ENCODE results near the gene WSCD1. TPM values are rescaled to one million over a fixed set of nuclear protein-coding genes. Genes with fewer than 3 reads are reported as not detected.

Gene WSCD1
- total RNA-seq, 1 experiment from 2014 or later: 57.0 TPM

DNA sequence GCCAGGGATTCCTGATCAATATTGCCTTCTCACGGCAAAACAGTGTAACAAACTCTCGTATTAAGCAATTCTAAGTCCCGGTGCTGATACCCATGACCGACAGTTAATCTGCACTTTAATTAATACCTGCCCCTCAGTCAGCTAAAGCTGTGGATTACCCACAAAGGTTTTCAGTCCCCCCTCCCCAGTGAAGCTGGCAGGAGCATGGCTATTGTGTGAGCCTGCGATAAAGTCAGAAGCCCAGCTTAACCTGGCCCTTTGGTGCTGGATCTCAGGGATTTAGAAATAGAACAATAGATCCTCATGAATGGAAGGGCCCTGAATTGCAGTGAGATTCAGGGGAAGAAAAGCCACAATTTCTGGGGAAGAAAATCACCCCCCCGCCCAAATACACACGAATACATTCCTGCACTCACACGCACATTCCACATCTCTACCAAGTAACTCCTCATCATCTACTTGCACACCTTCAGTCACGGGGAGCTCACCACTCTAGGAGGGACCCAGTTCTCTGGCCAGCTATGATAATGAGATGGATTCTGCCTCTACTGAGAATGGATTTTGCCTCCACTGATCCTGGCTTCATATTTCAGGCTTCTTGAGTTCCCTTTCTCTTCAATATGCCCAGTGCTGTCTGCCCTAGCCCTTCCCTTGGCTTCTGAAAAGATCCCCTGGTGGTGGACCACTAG, 102.6 kb downstream of the WSCD1 start:
- Histone ChIP-seq H3K4me2 (ENCODE audit: low read length) (no peak overlapping the region), H3K27me3 (ENCODE audit: low read length) (no peaks in the 10 kb centered on the region), H3K4me3 (ENCODE audit: low read length) (no peak overlapping the region), H2AFZ (ENCODE audit: low read length) (no peak overlapping the region), H3K27ac (ENCODE audit: low read length) (no peak overlapping the region), H3K4me1 (ENCODE audit: insufficient read depth, low read length) (no peaks in the 10 kb centered on the region), H4K20me1 (ENCODE audit: low read length) (no peaks in the 10 kb centered on the region), H3K79me2 (ENCODE audit: low read length) (no peaks in the 10 kb centered on the region), H3K36me3 (ENCODE audit: low read depth, low read length) (no peaks in the 10 kb centered on the region), H3F3A (ENCODE audit: low read length, unreplicated experiment) (no peaks in the 10 kb centered on the region), H3K9me2 (replicated peaks; ENCODE audit: low read length) (no peaks in the 10 kb centered on the region), H3K9ac (ENCODE audit: low read length) (no peak overlapping the region), H3K9me3 (ENCODE audit: low read length) (no peaks in the 10 kb centered on the region)
- no peak for ATAC-seq
- TF ChIP-seq, protein P1, sequence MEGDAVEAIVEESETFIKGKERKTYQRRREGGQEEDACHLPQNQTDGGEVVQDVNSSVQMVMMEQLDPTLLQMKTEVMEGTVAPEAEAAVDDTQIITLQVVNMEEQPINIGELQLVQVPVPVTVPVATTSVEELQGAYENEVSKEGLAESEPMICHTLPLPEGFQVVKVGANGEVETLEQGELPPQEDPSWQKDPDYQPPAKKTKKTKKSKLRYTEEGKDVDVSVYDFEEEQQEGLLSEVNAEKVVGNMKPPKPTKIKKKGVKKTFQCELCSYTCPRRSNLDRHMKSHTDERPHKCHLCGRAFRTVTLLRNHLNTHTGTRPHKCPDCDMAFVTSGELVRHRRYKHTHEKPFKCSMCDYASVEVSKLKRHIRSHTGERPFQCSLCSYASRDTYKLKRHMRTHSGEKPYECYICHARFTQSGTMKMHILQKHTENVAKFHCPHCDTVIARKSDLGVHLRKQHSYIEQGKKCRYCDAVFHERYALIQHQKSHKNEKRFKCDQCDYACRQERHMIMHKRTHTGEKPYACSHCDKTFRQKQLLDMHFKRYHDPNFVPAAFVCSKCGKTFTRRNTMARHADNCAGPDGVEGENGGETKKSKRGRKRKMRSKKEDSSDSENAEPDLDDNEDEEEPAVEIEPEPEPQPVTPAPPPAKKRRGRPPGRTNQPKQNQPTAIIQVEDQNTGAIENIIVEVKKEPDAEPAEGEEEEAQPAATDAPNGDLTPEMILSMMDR (conservative IDR thresholded peaks at IDR 0.05; ENCODE audit: low read depth, low read length): no peak
- TF ChIP-seq EZH2 (IDR thresholded peaks at IDR 0.05; ENCODE audit: low read length, unreplicated experiment): no peak
- TF ChIP-seq EZH2phosphoT487 (IDR thresholded peaks at IDR 0.05; ENCODE audit: borderline replicate concordance, low read length): no peak
- intact Hi-C loops (cut with micrococcal nuclease): no loop called here
- POLR2A ChIA-PET (ENCODE audit: unreplicated experiment): no interaction called here
- no peak for DNase-seq
- no TSS peak for BruUV-seq (replicated peaks)
- CTCF ChIA-PET: no interaction called here

DNA sequence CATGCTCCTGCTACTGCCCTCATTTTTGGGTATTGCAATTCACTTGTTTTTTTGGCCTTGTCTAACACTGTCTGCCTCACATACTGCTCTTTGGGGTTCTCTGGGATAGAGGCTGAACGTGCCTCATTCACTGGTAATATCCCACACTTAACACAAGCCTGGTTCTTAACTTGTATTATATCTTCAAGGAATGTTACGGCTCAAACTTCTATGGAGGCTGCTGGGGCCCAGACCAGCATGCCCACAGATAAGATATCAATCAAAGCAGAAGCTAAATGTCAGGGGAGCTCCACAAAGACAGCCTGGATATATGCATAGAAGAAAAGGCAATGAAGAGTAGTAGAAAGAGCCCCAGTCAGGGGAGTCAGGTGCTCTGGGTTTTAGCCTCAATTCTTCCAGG, 103.5 kb downstream of the WSCD1 start:
- TF ChIP-seq, protein P1 (conservative IDR thresholded peaks at IDR 0.05; ENCODE audit: low read depth, low read length): no peak
- no peak for TF ChIP-seq EZH2phosphoT487 (IDR thresholded peaks at IDR 0.05; ENCODE audit: borderline replicate concordance, low read length)
- intact Hi-C loops (cut with micrococcal nuclease): no loop called here
- CTCF ChIA-PET: no interaction called here
- H3K4me2 ChIP-seq (ENCODE audit: low read length): no peak overlapping the region
- H2AFZ ChIP-seq (ENCODE audit: low read length): no peak overlapping the region
- H3K79me2 ChIP-seq (ENCODE audit: low read length): no peaks in the 10 kb centered on the region
- no peak overlapping the region for H3K4me3 ChIP-seq (ENCODE audit: low read length)
- H3K9me2 ChIP-seq (replicated peaks; ENCODE audit: low read length): no peaks in the 10 kb centered on the region
- BruUV-seq (replicated peaks): no TSS peak
- no peaks in the 10 kb centered on the region for H3K4me1 ChIP-seq (ENCODE audit: insufficient read depth, low read length)
- POLR2A ChIA-PET (ENCODE audit: unreplicated experiment): no interaction called here
- H3K27me3 ChIP-seq (ENCODE audit: low read length): no peaks in the 10 kb centered on the region
- H3K9ac ChIP-seq (ENCODE audit: low read length): no peak overlapping the region
- ATAC-seq (no peak), DNase-seq (no peak)
- no peaks in the 10 kb centered on the region for H3K9me3 ChIP-seq (ENCODE audit: low read length)
- H3F3A ChIP-seq (ENCODE audit: low read length, unreplicated experiment): no peaks in the 10 kb centered on the region
- H3K36me3 ChIP-seq (ENCODE audit: low read depth, low read length): no peaks in the 10 kb centered on the region
- no peak overlapping the region for H3K27ac ChIP-seq (ENCODE audit: low read length)
- H4K20me1 ChIP-seq (ENCODE audit: low read length): no peaks in the 10 kb centered on the region
